ENCODE data around the gene GFOD1.
"Not testable (repeated sequence)": the region's sequence is repeated elsewhere in the genome, so short reads cannot be mapped to it uniquely, and the experiment has no call there.

DNA sequence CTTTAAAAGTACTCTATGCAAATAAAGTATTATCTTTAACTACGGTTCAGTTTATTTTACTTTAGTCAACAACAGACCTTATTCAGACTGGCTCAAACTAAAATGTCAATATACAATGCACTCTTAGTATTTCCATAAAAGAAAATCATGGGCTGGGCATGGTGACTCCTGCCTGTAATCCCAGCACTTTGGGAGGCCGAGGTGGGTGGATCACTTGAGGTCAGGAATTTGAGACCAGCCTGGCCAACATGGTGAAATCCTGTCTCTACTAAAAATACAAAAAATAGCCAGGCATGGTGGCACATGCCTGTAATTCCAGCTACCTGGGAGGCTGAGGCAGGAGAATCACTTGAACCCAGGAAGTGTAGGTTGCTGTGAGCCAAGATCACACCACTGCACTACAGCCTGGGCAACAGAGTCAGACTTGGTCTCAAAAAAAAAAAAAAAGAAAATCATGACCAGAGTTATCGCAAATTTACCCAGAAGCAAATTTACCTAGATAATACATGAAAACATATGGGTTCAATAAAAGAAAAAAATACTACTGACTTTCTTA, 161.3 kb downstream of the GFOD1 start:
- TF ChIP-seq, protein P1, sequence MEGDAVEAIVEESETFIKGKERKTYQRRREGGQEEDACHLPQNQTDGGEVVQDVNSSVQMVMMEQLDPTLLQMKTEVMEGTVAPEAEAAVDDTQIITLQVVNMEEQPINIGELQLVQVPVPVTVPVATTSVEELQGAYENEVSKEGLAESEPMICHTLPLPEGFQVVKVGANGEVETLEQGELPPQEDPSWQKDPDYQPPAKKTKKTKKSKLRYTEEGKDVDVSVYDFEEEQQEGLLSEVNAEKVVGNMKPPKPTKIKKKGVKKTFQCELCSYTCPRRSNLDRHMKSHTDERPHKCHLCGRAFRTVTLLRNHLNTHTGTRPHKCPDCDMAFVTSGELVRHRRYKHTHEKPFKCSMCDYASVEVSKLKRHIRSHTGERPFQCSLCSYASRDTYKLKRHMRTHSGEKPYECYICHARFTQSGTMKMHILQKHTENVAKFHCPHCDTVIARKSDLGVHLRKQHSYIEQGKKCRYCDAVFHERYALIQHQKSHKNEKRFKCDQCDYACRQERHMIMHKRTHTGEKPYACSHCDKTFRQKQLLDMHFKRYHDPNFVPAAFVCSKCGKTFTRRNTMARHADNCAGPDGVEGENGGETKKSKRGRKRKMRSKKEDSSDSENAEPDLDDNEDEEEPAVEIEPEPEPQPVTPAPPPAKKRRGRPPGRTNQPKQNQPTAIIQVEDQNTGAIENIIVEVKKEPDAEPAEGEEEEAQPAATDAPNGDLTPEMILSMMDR (IDR thresholded peaks at IDR 0.05) = not testable (repeated sequence)
- TF ChIP-seq EP300 (IDR thresholded peaks at IDR 0.05) = not testable (repeated sequence)

Measured in ovary (tissue), 3 donors.